ENCODE measurements around the gene RNU6-7. TPM values are rescaled to one million over a fixed set of nuclear protein-coding genes. Genes with fewer than 3 reads are reported as not detected.

Gene RNU6-7
- total and polyA plus RNA-seq, 2 of the 13 experiments (the other 11 are each of a cell fraction or from before 2014, with no cell fraction given): under 0.01 TPM; not detected in 1

DNA sequence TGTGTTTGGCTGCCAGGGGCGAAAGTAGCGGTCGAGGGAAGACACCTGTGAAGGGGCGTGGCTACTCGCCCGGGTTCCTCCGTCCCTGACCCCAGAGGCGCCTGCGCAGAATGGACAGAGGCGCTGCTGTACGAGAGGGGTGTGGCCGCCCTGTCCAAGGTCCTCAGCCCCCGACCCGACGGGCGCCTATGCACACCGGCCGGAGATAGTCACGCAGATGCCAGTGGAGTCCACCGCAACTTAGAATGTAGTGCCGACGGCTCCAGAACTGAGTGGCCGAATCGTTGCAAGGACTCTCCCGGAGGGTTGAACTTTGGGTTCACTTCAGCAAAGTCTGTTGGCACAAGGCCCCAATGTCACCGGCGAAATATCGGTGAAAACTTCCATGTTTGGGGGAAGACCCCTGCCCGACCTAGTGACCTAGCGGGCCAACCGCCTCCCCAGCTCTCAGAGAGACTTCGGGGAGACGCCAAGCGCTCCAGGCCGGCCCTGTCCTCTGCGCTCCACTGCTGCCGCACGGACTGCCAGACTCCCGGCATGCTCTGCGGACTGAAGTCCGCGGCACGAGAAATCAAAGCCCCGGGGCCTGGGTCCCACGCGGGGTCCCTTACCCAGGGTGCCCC, 541 bp upstream of the RNU6-7 start (continued):
- TF ChIP-seq, protein P1, sequence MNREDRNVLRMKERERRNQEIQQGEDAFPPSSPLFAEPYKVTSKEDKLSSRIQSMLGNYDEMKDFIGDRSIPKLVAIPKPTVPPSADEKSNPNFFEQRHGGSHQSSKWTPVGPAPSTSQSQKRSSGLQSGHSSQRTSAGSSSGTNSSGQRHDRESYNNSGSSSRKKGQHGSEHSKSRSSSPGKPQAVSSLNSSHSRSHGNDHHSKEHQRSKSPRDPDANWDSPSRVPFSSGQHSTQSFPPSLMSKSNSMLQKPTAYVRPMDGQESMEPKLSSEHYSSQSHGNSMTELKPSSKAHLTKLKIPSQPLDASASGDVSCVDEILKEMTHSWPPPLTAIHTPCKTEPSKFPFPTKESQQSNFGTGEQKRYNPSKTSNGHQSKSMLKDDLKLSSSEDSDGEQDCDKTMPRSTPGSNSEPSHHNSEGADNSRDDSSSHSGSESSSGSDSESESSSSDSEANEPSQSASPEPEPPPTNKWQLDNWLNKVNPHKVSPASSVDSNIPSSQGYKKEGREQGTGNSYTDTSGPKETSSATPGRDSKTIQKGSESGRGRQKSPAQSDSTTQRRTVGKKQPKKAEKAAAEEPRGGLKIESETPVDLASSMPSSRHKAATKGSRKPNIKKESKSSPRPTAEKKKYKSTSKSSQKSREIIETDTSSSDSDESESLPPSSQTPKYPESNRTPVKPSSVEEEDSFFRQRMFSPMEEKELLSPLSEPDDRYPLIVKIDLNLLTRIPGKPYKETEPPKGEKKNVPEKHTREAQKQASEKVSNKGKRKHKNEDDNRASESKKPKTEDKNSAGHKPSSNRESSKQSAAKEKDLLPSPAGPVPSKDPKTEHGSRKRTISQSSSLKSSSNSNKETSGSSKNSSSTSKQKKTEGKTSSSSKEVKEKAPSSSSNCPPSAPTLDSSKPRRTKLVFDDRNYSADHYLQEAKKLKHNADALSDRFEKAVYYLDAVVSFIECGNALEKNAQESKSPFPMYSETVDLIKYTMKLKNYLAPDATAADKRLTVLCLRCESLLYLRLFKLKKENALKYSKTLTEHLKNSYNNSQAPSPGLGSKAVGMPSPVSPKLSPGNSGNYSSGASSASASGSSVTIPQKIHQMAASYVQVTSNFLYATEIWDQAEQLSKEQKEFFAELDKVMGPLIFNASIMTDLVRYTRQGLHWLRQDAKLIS (CRISPR knock-in tag; IDR thresholded peaks at IDR 0.05): no peak; the same call in 1 of the 2 replicates
- 0 out of 2 replicates have a peak, but pooled peaks have one; percentile 83 for TF ChIP-seq REXO4 (CRISPR knock-in tag; IDR thresholded peaks at IDR 0.05; ENCODE audit: borderline replicate concordance)
- peak; percentile 43; the same call in 1 of the 2 replicates for TF ChIP-seq ZNF101 (CRISPR knock-in tag; IDR thresholded peaks at IDR 0.05; ENCODE audit: borderline replicate concordance, low read depth)
- 0 out of 2 replicates have a peak, but pooled peaks have one; percentile 10 for TF ChIP-seq THYN1 (CRISPR knock-in tag; IDR thresholded peaks at IDR 0.05; ENCODE audit: borderline replicate concordance, low read depth)
- TF ChIP-seq ZNF34 (CRISPR knock-in tag; IDR thresholded peaks at IDR 0.05; ENCODE audit: borderline replicate concordance): peak; percentile 99
- TF ChIP-seq, protein P2, sequence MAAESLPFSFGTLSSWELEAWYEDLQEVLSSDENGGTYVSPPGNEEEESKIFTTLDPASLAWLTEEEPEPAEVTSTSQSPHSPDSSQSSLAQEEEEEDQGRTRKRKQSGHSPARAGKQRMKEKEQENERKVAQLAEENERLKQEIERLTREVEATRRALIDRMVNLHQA (CRISPR knock-in tag; IDR thresholded peaks at IDR 0.05): peak; percentile 77; the same call in 1 of the 2 replicates
- TF ChIP-seq MED13 (CRISPR knock-in tag; IDR thresholded peaks at IDR 0.05): 0 out of 2 replicates have a peak, but pooled peaks have one; percentile 64
- peak; percentile 84 for TF ChIP-seq SIX1 (CRISPR knock-in tag; IDR thresholded peaks at IDR 0.05; ENCODE audit: borderline replicate concordance)
- no peak for TF ChIP-seq ZNF432 (CRISPR knock-in tag; IDR thresholded peaks at IDR 0.05; ENCODE audit: borderline replicate concordance)
- peak; percentile 99 for TF ChIP-seq ZFX (CRISPR knock-in tag; IDR thresholded peaks at IDR 0.05; ENCODE audit: low read depth)
- peak; percentile 99 for TF ChIP-seq ASH2L (IDR thresholded peaks at IDR 0.05; ENCODE audit: insufficient read length, low read depth, low read length)
- 0 out of 2 replicates have a peak, but pooled peaks have one; percentile 47 for TF ChIP-seq TBP (CRISPR knock-in tag; IDR thresholded peaks at IDR 0.05)
- peak; percentile 92 for TF ChIP-seq PITX1 (CRISPR knock-in tag; IDR thresholded peaks at IDR 0.05)
- TF ChIP-seq, protein P3, sequence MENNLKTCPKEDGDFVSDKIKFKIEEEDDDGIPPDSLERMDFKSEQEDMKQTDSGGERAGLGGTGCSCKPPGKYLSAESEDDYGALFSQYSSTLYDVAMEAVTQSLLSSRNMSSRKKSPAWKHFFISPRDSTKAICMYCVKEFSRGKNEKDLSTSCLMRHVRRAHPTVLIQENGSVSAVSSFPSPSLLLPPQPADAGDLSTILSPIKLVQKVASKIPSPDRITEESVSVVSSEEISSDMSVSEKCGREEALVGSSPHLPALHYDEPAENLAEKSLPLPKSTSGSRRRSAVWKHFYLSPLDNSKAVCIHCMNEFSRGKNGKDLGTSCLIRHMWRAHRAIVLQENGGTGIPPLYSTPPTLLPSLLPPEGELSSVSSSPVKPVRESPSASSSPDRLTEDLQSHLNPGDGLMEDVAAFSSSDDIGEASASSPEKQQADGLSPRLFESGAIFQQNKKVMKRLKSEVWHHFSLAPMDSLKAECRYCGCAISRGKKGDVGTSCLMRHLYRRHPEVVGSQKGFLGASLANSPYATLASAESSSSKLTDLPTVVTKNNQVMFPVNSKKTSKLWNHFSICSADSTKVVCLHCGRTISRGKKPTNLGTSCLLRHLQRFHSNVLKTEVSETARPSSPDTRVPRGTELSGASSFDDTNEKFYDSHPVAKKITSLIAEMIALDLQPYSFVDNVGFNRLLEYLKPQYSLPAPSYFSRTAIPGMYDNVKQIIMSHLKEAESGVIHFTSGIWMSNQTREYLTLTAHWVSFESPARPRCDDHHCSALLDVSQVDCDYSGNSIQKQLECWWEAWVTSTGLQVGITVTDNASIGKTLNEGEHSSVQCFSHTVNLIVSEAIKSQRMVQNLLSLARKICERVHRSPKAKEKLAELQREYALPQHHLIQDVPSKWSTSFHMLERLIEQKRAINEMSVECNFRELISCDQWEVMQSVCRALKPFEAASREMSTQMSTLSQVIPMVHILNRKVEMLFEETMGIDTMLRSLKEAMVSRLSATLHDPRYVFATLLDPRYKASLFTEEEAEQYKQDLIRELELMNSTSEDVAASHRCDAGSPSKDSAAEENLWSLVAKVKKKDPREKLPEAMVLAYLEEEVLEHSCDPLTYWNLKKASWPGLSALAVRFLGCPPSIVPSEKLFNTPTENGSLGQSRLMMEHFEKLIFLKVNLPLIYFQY (CRISPR knock-in tag; IDR thresholded peaks at IDR 0.05; ENCODE audit: borderline replicate concordance): peak; percentile 85
- TF ChIP-seq, protein P4, sequence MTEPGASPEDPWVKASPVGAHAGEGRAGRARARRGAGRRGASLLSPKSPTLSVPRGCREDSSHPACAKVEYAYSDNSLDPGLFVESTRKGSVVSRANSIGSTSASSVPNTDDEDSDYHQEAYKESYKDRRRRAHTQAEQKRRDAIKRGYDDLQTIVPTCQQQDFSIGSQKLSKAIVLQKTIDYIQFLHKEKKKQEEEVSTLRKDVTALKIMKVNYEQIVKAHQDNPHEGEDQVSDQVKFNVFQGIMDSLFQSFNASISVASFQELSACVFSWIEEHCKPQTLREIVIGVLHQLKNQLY (CRISPR knock-in tag; IDR thresholded peaks at IDR 0.05): peak; percentile 74; the same call in 1 of the 2 replicates
- TF ChIP-seq, protein P5, sequence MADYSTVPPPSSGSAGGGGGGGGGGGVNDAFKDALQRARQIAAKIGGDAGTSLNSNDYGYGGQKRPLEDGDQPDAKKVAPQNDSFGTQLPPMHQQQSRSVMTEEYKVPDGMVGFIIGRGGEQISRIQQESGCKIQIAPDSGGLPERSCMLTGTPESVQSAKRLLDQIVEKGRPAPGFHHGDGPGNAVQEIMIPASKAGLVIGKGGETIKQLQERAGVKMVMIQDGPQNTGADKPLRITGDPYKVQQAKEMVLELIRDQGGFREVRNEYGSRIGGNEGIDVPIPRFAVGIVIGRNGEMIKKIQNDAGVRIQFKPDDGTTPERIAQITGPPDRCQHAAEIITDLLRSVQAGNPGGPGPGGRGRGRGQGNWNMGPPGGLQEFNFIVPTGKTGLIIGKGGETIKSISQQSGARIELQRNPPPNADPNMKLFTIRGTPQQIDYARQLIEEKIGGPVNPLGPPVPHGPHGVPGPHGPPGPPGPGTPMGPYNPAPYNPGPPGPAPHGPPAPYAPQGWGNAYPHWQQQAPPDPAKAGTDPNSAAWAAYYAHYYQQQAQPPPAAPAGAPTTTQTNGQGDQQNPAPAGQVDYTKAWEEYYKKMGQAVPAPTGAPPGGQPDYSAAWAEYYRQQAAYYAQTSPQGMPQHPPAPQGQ (CRISPR knock-in tag; IDR thresholded peaks at IDR 0.05; ENCODE audit: borderline replicate concordance): peak; percentile 77
- 0 out of 2 replicates have a peak, but pooled peaks have one; percentile 20 for TF ChIP-seq RFX5 (IDR thresholded peaks at IDR 0.05; ENCODE audit: low read depth, low read length)
- peak; percentile 77 for TF ChIP-seq SOX5 (CRISPR knock-in tag; IDR thresholded peaks at IDR 0.05; ENCODE audit: borderline replicate concordance)
